Esophagus squamous epithelium (tissue), 5 donors: ENCODE measurements around the gene PRKAR2B. TPM values are rescaled to one million over a fixed set of nuclear protein-coding genes. Genes with fewer than 3 reads are reported as not detected.

ENCODE experiments used
- DNase-seq: peaks from one replicate; lab custom pipeline; 2025; lab: John Stamatoyannopoulos, UW
- H3K27ac ChIP-seq, 4 donors: fragments of 200-600 bp; sonication (generic); one replicate each; pipeline ENCODE4 v1.5.1; 2016 to 2019; ENCODE audit warnings: mild to moderate bottlenecking in 1 of 4
- H3K27me3 ChIP-seq, 4 donors: fragments of 200-600 bp; sonication (generic); 1 replicate in 3 of 4; 2 replicates in 1 of 4; pipeline versions ENCODE4 v1.5.1 to v1.6.0; 2017 to 2021; ENCODE audit warnings: antibody characterized with exemption in 1 of 4
- H3K36me3 ChIP-seq, 3 donors: fragments of 200-600 bp; sonication (generic); one replicate each; pipeline ENCODE4 v1.5.1; 2016 to 2019
- H3K4me1 ChIP-seq, 3 donors: fragments of 200-600 bp; sonication (generic); one replicate each; pipeline ENCODE4 v1.5.1; 2017 to 2019
- H3K4me3 ChIP-seq, 4 donors: fragments of 200-600 bp; sonication (generic); 1 replicate in 3 of 4; 2 replicates in 1 of 4; pipeline ENCODE4 v1.5.1; 2016 to 2019; ENCODE audit warnings: mild to moderate bottlenecking in 2 of 4, moderate library complexity in 1 of 4
- H3K9me3 ChIP-seq, 3 donors: fragments of 200-600 bp; sonication (generic); one replicate each; pipeline ENCODE4 v1.5.1; 2016 to 2019
- POLR2A ChIP-seq, 4 donors: fragments of 450-650 bp; IDR thresholded peaks; one replicate each; pipeline ENCODE4 v1.6.1; 2017; ENCODE audit warnings: antibody characterized with exemption in 4 of 4, mild to moderate bottlenecking in 4 of 4, moderate library complexity in 3 of 4
- WGBS, 2 donors: methylation state at CpG; one replicate each; pipeline ENCODE4 v1.1.5; 2018; 5-methylcytosine and 5-hydroxymethylcytosine counted together
- intact Hi-C: fragments of 100-400 bp; cut with DNase I; formaldehyde crosslinking; loops from one replicate; pipeline ENCODE4 v1.15.0; 2022
- total RNA-seq, 4 donors: library from RNA; depleted of rRNA; stranded (reverse); fragments of >200 nt; gene quantifications; one replicate each; pipeline ENCODE4 v1.1.0, GENCODE V29; 2016
- TF ChIP-seq, protein P1 (sequence below), 6 experiments: fragments of 450-650 bp in 4 of 6; fragments of 200-600 bp in 2 of 6; sonication (generic) in 2 of 6; IDR thresholded peaks; one replicate each; pipeline ENCODE4 v1.5.1; 2016 to 2019; ENCODE audit warnings: antibody characterized with exemption in 6 of 6, mild to moderate bottlenecking in 4 of 6, moderate library complexity in 4 of 6
- donor health status: DM: yes; HTN: yes; CAD: no.

Gene PRKAR2B
- total RNA-seq, 4 donors from 2014 or later, result 1.1 to 23.1 (median 4.2) TPM

DNA sequence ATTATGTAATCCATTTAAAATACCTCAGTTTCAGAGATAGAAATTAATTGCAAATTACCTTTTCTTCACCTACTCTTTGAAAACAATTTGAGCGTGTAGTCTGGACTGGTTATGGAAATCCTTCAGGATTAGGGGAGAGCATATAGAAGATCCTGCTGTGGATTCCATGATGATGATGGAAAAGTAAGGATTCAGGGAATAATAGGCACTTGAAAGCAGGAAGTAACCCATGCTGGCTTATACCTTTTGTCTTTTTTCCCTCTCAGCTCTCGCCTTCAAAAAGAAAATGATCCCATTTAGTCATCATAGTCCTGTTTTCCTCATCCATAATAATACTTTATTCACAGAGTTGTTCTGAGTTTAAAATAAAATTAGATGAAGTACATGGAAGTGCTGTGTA is 128.7 kb downstream of the PRKAR2B start:
- DNase-seq, result no peak
- Histone ChIP-seq H3K27me3 (no peaks in the 10 kb centered on the region), H3K27ac (no peak overlapping the region), H3K36me3 (peaks cover 0 to 6% (median 0%) of the 10 kb centered on the region in 3 donors), H3K4me3 (no peak overlapping the region), H3K4me1 (peaks cover 5 to 74% (median 43%) of the 10 kb centered on the region in 3 donors), H3K9me3 (no peaks in the 10 kb centered on the region)
- no peak for TF ChIP-seq POLR2A (IDR thresholded peaks at IDR 0.05)
- TF ChIP-seq, protein P1, sequence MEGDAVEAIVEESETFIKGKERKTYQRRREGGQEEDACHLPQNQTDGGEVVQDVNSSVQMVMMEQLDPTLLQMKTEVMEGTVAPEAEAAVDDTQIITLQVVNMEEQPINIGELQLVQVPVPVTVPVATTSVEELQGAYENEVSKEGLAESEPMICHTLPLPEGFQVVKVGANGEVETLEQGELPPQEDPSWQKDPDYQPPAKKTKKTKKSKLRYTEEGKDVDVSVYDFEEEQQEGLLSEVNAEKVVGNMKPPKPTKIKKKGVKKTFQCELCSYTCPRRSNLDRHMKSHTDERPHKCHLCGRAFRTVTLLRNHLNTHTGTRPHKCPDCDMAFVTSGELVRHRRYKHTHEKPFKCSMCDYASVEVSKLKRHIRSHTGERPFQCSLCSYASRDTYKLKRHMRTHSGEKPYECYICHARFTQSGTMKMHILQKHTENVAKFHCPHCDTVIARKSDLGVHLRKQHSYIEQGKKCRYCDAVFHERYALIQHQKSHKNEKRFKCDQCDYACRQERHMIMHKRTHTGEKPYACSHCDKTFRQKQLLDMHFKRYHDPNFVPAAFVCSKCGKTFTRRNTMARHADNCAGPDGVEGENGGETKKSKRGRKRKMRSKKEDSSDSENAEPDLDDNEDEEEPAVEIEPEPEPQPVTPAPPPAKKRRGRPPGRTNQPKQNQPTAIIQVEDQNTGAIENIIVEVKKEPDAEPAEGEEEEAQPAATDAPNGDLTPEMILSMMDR (IDR thresholded peaks at IDR 0.05), result no peak
- 28 to 44% methylated on average over 2 of the region's 2 CpGs for WGBS, 2 donors
- intact Hi-C loops, result no loop called here

DNA sequence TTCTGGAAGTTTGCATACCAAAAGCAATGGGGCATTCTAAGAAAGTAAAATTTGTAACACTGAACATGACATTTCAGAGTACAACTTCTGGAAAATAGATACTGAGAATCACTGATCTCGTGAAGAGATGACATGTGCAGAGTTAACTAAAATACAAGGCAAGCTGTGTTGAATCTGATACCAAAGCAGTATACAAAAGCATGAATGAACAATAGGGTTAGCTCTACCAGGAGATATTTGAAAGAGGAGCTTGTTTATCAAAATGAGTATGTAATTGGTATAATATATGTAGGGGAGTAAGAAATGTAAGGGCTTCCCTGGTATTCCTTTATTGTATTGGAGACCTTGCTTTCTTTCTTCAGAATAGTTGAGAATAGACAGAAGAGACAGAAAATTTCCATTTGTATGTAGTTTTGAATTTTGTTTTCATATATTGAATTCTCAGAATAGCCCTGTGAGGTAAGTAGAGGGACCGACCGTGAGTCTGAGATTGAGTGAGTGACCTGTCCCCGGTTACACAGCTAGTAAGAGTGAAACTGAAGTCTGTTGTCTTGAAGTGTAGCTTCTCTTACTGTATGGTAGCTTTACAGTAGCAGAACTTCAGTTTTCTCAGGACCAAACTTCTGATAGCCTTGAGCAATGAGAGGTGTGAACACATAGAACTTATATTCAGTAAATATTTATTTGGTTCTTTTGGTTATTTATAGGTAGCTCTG is 129.3 kb downstream of the PRKAR2B start:
- 53% methylated on average over 4 of the region's 4 CpGs for WGBS, 2 donors
- TF ChIP-seq, protein P1 (IDR thresholded peaks at IDR 0.05), result no peak
- TF ChIP-seq POLR2A (IDR thresholded peaks at IDR 0.05), result no peak
- intact Hi-C loops, result no loop called here
- Histone ChIP-seq H3K4me3 (no peak overlapping the region), H3K27ac (no peak overlapping the region), H3K27me3 (no peaks in the 10 kb centered on the region), H3K36me3 (peaks cover 0 to 6% (median 0%) of the 10 kb centered on the region in 3 donors), H3K9me3 (no peaks in the 10 kb centered on the region), H3K4me1 (peaks cover 5 to 80% (median 43%) of the 10 kb centered on the region in 3 donors)
- DNase-seq, result no peak

DNA sequence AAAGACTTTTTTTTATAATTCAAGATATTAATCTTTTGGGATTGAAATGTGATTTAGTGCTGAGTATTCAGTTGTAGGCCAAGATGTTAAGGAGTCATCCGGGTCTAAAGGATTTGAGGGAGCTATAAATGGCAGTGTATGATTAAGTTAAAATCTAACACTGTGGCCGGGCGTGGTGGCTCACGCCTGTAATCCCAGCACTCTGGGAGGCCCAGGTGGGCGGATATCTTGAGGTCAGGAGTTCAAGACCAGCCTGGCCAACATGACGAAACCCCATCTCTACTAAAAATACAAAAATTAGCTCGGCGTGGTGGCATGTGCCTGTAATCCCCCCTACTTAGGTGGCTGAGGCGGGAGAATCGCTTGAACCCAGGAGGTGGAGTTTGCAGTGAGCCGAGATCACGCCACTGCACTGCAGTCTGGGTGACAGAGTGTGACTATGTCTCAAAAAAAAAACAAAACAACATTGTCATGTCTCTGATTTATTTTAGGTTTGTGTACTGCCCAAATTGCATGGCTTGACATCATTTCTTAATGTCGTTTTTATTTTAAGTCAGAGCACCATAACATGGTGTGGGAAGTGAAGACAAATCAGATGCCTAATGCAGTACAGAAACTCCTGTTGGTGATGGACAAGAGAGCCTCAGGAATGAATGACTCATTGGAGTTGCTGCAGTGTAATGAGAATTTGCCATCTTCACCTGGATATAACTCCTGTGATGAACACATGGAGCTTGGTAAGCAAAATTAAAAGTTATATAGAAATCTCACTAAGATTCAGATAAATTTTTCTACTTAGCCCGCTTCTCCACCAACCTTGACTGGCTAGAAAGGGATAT is 135.0 kb downstream of the PRKAR2B start:
- Histone ChIP-seq H3K27ac (no peak overlapping the region), H3K4me3 (no peak overlapping the region), H3K27me3 (no peaks in the 10 kb centered on the region), H3K9me3 (no peaks in the 10 kb centered on the region), H3K36me3 (peaks cover 0 to 53% (median 6%) of the 10 kb centered on the region in 3 donors), H3K4me1 (peaks cover 0 to 59% (median 28%) of the 10 kb centered on the region in 3 donors)
- TF ChIP-seq, protein P1 (IDR thresholded peaks at IDR 0.05), result no peak
- TF ChIP-seq POLR2A (IDR thresholded peaks at IDR 0.05), result no peak
- 75 to 78% methylated on average over 13 to 14 of the region's 14 CpGs for WGBS, 2 donors
- DNase-seq, result no peak
- intact Hi-C loops, result no loop called here

DNA sequence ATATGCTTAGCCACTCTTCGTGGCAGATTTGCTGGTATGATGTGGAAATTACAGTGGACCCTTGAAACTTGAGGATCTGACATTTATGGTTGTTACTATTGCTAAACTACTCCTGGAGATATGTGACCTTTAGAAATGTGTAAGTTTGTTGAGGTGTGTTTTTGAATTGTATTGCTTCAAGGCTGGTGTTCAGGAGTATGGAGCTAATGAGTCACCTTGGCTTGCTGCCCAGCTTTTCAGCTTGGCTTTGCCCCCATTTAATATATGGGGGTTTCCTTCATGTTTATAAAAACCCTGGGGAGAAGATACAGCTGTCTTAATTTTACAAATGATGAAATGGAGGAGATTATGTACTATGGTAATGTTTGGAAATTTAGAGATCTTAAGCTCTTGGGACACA is 135.9 kb downstream of the PRKAR2B start:
- Histone ChIP-seq H3K4me1 (peaks cover 0 to 57% (median 21%) of the 10 kb centered on the region in 3 donors), H3K4me3 (no peak overlapping the region), H3K27me3 (no peaks in the 10 kb centered on the region), H3K36me3 (peaks cover 0 to 62% (median 6%) of the 10 kb centered on the region in 3 donors), H3K27ac (peak overlapping the region in 1 of 4 donors; percentile 6), H3K9me3 (no peaks in the 10 kb centered on the region)
- no peak for TF ChIP-seq POLR2A (IDR thresholded peaks at IDR 0.05)
- 20 to 50% methylated on average over 1 of the region's 1 CpG for WGBS, 2 donors
- intact Hi-C loops, result no loop called here
- DNase-seq, result no peak

DNA sequence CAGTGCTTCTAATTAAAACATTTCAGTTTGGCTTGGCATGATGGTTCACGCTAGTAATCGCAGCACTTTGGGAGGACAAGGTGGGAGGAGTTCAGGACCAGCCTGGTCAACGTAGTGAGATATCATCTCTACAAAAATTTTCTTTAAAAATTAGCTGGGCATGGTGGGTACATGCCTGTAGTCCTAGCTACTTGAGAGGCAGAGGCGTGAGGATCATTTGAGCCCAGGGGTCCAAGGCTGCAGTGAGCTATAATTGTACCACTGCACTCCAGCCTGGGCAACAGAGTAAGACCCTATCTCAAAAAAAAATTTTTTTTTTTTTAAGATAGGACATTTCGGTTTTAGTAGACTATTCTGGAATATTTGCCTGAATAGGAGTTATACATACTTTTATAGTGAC is 136.7 kb downstream of the PRKAR2B start:
- Histone ChIP-seq H3K27ac (no peak overlapping the region), H3K4me3 (no peak overlapping the region), H3K36me3 (peaks cover 2 to 70% (median 6%) of the 10 kb centered on the region in 3 donors), H3K4me1 (peaks cover 0 to 53% (median 19%) of the 10 kb centered on the region in 3 donors), H3K9me3 (no peaks in the 10 kb centered on the region), H3K27me3 (no peaks in the 10 kb centered on the region)
- 83% methylated on average over 5 of the region's 5 CpGs for WGBS, 2 donors
- no peak for DNase-seq
- TF ChIP-seq, protein P1 (IDR thresholded peaks at IDR 0.05), result no peak
- no peak for TF ChIP-seq POLR2A (IDR thresholded peaks at IDR 0.05)
- intact Hi-C loops, result no loop called here
